PC-9 (cell line): Measurements from ENCODE around the gene MED27.

Experiments
- CTCF ChIP-seq: fragments of 200-600 bp; sonication (generic); conservative IDR thresholded peaks from 2 replicates; pipeline ENCODE4 v1.6.1; 2017; ENCODE audit warnings: mixed run types, antibody characterized with exemption, mild to moderate bottlenecking, moderate library complexity
- EZH2 ChIP-seq: fragments of 200-600 bp; sonication (generic); IDR thresholded peaks from 2 replicates; pipeline ENCODE4 v1.8.0; 2017; ENCODE audit warnings: antibody characterized with exemption, low read depth

GRCh38 chr9:131950487-131950886 is 129.2 kb downstream of the MED27 start:
- TF ChIP-seq CTCF (no peak), EZH2 (no peak)
